GM21515 (cell line): ENCODE measurements around the gene MSANTD3.
"Not testable (repeated sequence)": the region's sequence is repeated elsewhere in the genome, so short reads cannot be mapped to it uniquely, and the experiment has no call there.

Experiments used
- ATAC-seq: cut with Tn5 transposase; IDR thresholded peaks from one replicate; pipeline ENCODE4 v1.9.1; 2021; ENCODE audit not compliant: unreplicated experiment

Gene MSANTD3

DNA sequence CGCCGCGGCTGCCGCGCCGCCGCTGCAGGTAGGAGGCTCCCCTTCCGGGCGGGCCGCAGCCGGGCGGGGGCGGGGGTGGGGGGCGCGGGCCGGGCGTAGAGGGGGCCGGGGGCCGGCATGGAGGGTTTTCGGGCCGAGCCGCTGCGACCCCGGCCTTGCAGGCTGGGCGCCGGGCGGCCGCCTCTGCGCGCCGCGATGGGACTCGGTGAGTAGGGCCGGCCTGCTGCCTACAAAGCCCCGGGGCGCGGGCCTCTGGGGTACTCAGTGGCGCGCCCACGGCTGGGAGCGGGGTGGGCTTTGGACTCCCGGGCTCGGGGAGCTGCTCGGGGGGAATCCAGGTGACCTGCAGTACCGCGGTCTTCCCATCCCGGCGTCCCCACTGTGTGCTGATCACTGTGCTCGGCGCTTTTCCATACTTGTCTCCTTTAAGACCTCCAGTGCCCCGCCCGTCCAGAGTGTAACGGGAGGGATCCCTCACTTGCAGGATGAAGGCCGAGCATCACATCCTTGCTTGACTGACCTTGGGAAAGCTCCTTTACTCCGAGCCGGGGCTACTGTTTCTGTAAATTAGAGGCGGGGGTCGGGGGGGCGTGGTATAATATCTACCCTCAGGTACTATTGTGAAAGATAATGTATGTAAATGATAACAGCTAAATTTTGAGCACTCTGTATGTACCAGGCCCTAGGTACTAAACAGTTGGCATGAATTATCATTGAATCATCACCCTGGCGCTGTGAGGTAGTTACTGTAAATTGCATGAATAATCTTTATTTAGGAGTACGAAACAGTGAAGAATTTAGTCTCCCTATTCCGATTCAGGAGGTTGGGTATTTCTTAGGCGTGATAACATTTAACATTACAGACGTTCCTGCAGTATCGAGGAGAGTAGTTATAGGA lies 672 bp downstream of the MSANTD3 start:
- peak; percentile 55 for ATAC-seq

DNA sequence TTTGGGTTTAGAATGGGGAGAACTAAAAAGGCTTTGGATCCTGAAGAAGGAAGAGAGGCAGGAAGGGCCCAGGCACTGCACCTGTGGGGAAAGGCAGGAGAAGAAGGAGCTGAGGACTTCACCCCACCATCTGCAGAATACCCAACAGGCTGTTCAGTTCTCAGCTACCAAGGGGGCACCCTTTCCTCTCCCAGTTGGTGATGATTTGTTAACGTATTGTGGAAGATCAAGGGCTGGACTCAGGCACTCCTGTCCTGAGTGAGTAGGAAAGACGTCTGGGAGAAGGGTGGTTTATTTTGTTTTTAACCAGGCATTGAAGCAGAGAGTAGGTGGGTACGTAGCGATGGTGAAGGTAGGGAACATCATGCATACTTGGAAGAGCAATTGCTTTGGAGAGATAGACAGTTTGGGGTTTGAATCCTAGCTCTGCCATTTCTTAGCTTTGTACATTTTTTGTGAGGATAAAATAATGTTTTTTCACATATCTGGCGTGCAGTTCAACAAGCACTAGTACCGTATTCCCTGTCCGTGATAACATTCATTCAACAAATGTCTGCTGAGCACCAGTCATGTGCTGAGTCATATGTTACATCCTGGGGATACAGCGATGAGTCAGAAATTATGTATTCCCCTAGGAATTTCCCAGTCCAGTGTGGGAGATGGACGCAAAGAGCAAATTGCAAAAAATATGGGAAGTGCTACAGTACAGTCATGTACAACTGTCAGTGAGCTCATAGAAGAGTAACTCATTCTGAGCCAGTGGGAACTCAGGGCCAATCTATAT lies 2.1 kb downstream of the MSANTD3 start:
- ATAC-seq = no peak

- ATAC-seq = no peak
Measured at GRCh38 chr9:100430286-100430940, 3.5 kb downstream of the MSANTD3 start.

DNA sequence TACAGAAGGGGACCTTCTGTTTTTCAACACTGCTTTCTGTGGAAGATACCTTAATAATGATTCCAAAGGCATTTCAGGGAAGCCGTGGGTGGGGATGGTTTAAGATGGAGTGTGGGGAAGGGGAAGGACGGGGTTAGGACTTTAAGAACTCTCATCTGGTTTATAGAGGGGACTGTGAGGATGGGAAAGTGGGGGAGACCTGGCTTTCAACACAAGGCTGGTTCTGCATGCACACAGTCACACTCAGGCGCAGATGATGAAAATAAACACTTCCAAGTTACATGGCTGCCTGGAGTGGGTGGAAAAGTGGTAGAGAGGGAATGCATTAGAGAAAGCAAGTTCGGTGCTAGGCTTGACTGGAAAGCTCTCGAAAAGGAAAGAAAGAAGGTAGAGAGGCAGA lies 4.9 kb downstream of the MSANTD3 start:
- no peak for ATAC-seq

- no peak for ATAC-seq
Measured at GRCh38 chr9:100432736-100433135, 5.8 kb downstream of the MSANTD3 start.

- ATAC-seq = no peak
Measured at GRCh38 chr9:100436571-100436970, 9.6 kb downstream of the MSANTD3 start.

DNA sequence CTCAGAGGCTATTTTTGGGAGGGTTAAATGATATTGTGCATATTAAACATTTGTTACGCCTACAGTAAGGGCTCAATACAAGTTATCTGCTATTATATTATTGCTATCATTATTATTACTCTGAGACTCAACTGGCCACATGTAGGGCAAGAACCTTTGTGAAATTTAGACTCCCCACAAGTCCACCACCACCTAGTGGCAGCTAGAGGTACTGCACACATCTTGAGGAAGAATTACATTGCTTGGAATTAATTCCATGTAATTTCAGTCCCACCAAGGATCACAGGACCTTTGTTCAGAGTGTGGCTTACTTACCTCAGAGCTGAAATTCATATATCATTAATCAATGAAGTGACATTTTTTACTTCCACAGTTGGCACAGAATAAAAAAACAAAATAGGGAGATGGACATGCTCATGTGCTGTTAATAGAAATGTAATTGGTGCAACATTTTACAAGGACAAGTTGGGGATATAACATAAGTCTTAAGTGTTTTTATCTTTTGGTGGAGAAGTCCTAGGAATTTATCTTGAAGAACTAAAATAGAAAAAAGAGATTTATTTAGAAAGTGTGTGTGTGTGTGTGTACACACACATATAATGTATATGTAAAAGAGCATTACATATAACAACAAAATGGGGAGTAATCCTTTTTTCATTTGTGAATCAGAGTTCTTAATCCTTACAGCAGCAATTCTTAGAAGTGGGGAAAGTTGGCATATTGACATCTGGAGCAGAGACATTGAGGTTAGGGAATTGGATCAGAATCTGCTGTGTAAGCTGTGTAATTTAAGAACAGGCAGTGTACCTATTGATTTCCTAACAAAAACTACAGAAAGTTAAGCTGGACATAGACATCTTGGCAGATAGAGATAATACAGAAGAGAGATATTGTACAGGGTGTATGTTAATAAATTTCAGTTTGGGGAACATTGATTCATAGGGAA lies 11.2 kb downstream of the MSANTD3 start:
- ATAC-seq = peak; percentile 65

- no peak for ATAC-seq
Measured at GRCh38 chr9:100440071-100440470, 13.1 kb downstream of the MSANTD3 start.

DNA sequence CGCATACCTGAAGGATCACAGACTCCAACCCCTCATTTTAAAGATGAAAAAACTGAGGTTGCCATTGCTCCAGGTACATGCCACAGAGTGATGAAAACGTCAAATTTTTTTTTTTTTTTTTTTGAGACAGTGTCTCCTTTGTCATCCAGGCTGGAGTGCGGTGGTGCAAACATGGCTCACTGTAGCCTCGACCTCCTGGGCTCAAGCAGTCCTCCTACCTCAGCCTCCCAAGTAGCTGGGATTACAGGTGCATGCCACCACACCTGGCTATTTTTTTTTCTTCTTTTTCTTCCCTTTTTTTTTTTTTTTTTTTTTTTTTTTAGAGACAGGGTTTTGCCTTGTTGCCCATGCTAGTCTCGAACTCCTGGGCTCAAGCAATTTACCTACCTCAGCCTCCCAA lies 13.5 kb downstream of the MSANTD3 start:
- ATAC-seq = not testable (repeated sequence)

GRCh38 chr9:100441911-100442361 lies 15.0 kb downstream of the MSANTD3 start:
- ATAC-seq = no peak

GRCh38 chr9:100443781-100444768 lies 17.1 kb downstream of the MSANTD3 start:
- ATAC-seq = no peak

- no peak for ATAC-seq
Measured at GRCh38 chr9:100445161-100445902, 18.4 kb downstream of the MSANTD3 start.

- ATAC-seq = no peak
Measured at GRCh38 chr9:100445903-100446549, 19.1 kb downstream of the MSANTD3 start.

DNA sequence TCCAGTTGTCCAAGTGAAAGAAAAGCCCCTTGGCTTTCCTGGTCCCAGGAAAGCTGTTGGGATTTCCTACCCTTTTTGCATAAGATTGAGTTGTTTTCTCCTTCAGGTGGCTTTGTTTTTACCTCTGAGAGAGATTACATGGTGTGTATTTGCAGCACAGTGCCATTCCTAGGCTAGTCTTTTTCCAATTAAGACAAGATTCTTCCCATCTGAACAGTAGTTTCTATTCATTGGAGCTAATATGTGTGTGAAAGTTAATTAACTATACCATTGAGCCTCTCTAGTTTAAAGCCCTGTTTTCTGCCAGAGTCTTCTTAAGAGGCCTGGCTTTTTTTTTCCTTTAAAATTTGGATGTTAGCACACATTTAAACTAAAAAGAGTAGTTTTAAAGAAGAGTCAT lies 20.1 kb downstream of the MSANTD3 start:
- ATAC-seq = no peak

GRCh38 chr9:100448266-100448665 lies 21.3 kb downstream of the MSANTD3 start:
- no peak for ATAC-seq

DNA sequence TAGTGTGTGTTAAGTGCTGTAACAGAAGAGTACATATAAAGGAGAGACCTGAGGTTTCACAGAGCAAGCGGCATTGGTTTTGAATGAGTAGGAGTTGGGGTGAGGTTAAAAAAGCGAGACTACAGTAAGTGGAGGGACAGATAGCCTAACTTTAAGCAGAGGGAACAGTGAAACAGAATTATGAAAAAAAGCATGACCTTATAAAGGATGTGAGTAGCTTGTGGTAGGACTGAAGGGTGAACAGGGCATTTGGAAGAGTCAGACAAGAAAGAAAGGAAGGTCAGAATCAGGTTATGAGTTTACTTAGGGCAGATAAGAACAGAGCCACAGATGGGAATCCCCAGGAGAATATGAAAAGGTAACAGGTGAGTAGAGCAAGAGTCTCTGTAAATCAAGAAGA lies 22.5 kb downstream of the MSANTD3 start:
- peak; percentile 88 for ATAC-seq

GRCh38 chr9:100452894-100453293 lies 26.0 kb downstream of the MSANTD3 start:
- no peak for ATAC-seq

GRCh38 chr9:100455470-100455869 lies 28.5 kb downstream of the MSANTD3 start:
- no peak for ATAC-seq
